ENCODE measurements around the gene ANLN.

DNA sequence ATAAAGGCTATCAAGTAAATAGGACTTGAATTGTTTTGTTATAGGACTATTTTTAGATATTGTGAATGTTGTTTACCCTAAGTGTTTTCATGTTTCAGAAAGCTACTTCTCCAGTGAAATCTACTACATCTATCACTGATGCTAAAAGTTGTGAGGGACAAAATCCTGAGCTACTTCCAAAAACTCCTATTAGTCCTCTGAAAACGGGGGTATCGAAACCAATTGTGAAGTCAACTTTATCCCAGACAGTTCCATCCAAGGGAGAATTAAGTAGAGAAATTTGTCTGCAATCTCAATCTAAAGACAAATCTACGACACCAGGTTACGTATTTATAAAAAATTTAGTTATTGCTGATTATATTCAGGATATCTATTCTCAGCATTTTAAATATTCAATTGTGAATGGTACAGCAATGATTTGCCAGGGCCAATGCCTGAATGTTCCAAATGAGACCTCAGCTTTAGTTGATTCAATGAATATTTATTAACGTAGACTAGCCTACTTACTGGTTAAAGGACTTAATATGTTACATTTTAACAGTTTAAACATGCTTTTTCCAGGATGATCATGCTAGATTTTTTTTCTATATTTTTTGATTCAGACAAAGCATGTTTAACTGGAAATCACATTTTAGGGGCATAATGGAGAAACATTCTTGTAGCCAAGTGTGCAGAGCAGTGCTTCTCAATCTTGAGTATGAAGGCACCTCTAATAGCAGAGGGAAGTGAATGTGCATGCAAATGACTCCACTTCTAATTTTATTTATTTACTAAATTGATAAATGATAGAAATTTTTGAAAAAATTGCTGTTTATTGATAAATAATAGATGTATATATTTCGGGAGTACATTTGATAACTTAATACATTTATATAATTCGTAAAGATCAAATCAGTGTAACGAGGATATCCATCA is 18.2 kb downstream of the ANLN start:
- TF ChIP-seq, protein P1, sequence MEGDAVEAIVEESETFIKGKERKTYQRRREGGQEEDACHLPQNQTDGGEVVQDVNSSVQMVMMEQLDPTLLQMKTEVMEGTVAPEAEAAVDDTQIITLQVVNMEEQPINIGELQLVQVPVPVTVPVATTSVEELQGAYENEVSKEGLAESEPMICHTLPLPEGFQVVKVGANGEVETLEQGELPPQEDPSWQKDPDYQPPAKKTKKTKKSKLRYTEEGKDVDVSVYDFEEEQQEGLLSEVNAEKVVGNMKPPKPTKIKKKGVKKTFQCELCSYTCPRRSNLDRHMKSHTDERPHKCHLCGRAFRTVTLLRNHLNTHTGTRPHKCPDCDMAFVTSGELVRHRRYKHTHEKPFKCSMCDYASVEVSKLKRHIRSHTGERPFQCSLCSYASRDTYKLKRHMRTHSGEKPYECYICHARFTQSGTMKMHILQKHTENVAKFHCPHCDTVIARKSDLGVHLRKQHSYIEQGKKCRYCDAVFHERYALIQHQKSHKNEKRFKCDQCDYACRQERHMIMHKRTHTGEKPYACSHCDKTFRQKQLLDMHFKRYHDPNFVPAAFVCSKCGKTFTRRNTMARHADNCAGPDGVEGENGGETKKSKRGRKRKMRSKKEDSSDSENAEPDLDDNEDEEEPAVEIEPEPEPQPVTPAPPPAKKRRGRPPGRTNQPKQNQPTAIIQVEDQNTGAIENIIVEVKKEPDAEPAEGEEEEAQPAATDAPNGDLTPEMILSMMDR (IDR thresholded peaks at IDR 0.05; ENCODE audit: insufficient read depth, low read length, poor library complexity, severe bottlenecking) = no peak
- TF ChIP-seq EZH2phosphoT487 (conservative IDR thresholded peaks at IDR 0.05; ENCODE audit: low read length) = no peak

All from SU-DHL-6 (cell line).